Stimulated activated CD8-positive, alpha-beta memory T cell treated with anti-CD3 and anti-CD28 coated beads, Interleukin-7, amount 100 ng/mL, for 4 hours (primary cell): ENCODE data around the gene DPP4.
"Not testable (repeated sequence)": the region's sequence is repeated elsewhere in the genome, so short reads cannot be mapped to it uniquely, and the experiment has no call there.

ENCODE experiments used
- DNase-seq, 2 donors: peaks; one replicate each; pipeline ENCODE4 v3.0.0-alpha.2; 2020; ENCODE audit warnings: low read depth in 2 of 2

DPP4 gene

DNA sequence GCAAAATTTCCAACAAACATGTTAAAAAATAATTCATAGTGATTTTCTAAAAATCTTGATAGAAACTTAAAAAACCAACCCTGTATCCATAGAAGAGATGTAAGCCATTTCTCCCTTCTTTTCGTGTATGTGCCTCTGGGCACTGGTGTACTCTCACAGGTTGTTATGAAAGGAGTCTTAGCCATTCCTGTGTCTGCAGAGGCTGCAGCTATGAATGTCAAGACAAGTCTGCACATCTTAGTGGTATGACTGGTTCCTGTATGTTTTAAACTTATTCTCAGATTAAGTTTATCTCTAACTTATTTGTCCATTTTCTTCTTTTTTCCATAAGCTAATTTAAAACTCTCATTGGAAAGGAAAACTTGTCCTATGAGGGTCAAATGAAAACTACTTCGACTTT is 84.0 kb downstream of the DPP4 start:
- no peak for DNase-seq

DNA sequence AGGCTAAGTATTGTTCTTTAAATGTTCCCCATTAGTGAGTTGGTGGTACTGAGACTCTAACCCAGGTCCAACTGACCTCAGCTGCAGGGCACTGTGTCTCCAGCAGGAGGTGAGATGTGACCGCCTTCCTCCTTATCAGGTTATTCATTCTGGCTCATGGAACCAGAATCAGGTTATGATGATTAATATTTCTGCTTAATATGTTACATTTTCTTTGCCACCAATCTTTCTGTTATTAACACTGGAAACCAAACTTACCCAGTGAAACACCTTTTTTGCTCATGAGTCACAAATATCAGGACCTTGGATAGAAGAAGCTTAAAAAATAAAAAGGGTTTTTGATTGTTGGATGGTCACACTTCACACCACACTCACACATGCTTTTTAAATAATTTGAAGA is 85.4 kb downstream of the DPP4 start:
- DNase-seq: no peak

DNA sequence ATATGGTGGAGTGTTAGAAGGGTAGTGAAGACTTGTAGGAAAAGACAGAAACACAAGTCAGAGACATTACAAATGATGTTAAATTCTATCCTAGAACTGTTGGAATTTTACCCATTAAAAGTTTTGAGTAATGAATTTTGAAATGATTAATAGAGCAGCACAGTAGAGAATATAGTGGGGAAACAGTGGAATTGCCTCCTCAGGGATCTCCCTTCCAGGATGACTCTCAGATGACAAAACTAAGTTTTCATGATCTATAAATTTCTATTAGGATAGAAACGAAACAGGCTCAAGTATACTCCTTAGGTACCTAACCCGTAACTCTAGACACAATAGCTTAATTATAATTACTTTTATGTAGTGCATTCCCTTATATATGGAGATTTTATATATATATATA is 86.7 kb downstream of the DPP4 start:
- no peak for DNase-seq

DNA sequence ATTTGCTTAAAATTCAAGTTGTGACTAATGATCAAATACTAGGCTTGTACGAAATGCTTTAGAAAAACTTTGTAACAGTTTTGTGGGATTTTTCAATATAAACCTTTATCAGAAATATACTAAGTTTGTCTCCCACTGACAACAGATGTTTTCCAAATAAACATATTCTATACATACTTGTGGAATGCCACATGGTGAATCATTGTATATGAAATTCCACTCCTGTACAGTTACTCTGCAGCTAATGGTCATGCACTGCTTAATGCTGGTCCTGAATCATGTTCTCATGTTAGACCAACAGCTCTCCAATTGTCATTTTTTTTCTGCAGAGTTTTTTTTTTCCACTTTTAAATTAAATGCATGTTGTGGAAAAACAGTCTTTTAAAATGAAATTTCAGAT is 90.1 kb downstream of the DPP4 start:
- no peak for DNase-seq

DNA sequence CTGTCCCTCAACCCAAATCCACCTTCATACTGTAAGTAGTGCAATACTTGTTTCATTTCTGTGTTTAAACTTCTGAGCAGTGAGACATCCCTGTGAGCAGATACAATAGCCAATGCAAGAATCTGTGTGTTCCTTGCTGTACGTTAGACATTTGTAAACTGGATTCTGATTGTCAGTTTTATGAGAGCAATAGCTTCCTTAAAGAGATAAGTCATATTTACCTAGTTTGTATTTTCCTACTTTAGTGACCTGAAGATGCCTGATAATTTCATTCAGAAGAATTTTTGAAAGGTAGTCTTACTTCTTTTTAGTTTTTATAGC is 90.7 kb downstream of the DPP4 start:
- no peak for DNase-seq

DNA sequence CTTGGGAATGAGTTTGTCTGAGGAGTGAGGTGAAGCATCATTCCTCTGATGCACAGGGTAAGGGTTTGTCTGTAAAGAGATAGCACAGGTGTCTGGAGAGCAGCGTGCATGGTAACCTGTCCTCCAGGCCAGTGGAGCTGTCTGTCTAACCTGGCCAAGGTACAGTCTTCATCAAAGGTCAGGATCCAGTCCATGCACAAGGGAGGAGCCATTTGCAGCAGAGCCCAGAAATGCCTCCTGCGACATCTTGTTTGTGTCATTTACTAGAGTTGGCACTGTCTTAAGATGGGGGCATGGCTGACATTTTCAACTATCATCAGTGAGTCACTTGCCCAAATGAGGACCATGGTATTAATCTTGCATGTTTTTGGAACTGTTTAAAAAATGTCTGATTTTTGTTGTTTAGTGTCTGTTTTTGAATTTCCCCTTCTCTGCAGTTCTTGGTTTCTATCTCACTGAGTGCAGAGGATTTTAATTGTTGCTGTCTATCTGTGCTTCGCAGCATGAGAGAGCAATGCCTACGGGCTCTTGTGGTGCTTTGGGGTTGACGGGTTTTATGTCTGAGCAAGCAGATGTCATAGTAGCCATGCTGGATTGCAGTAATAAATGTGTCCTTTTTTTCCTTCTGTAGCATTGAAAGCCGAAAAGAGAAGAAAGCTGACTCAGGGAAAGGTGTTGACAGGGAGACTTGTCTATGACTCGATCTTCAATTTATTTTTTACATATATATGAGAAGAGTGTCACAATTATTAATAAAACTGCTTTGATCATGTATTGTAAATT is 91.3 kb downstream of the DPP4 start:
- no peak for DNase-seq

DNA sequence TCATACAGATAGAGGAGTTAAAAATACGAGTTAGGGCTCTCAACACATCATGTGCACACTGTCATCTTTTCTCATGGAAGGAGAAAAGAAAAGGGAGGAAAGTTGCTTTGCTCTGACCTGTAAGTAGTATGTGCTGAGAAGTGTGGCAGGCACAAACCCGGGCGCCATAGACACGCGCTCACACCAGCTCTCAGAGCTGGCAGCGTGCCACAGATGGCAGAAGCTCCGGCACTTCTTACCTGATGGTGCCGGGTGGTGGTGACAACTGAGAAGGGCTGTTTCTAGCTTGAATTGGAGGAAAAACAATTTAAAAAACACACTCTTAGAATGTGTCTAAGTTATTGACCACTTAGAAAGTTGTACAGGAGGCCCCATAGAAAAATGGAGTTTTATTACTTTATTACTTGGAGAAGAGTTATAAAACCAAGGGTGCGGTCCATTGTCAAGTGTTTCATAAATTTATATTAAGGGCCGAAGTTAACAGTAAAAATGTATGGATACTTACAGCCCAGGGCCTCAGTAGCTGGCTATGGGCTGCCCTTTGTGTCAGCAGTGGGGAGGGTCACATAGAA is 92.2 kb downstream of the DPP4 start:
- DNase-seq: no peak

DNA sequence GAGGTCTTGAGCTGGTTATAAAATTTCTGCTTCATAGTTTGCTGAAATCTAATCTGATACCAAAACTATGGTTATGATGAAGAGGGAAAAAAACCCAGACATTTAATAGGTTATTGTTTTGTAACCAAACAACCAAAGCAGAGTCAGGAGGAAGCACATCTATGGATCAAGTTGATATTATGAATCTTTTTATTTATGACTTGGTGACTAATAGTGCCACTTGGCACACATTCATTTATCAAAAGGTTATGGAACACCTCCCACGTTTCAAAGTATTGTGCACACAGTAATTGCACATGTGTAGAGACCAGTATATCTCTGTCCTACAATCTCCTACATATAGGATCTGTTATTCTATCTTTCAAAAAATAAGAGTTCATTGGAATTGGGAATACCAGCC is 93.0 kb downstream of the DPP4 start:
- no peak for DNase-seq

DNA sequence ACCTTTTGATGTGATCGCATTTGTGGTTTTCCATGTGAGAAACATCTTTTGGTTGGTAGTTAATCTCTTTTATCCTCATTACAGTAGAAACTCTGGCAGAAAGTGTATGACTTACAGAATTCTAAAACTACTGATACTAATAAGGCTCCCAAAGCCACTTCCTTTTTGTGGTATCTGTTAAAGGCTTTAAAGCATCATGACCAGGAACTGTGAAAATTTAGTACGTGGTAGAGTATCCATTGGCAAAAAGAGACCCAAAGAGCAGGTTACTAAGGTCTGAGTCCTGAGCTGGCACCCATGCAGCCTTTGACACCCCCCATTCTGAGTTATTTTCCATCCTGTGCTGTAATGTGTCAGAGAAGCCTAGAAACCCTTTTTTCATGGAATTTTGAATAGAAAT is 94.5 kb downstream of the DPP4 start:
- no peak for DNase-seq

DNA sequence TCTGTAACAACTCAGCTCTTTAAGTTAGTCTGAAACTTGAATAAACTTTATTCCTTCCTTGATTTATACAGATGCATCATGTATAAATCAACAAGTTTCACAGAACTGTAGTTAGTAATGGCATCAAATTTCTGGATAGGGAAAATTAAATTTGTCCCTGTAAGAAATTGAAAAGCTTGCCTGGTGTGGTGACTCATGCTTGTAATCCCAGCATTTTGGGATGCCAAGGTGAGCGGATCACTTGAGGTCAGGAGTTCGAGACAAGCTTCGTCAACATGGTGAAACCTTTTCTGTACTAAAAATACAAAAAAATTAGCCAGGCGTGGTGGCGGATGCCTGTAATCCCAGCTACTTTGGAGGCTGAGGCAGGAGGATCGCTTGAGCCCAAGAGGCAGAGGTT is 96.1 kb downstream of the DPP4 start:
- not testable (repeated sequence) for DNase-seq

DNA sequence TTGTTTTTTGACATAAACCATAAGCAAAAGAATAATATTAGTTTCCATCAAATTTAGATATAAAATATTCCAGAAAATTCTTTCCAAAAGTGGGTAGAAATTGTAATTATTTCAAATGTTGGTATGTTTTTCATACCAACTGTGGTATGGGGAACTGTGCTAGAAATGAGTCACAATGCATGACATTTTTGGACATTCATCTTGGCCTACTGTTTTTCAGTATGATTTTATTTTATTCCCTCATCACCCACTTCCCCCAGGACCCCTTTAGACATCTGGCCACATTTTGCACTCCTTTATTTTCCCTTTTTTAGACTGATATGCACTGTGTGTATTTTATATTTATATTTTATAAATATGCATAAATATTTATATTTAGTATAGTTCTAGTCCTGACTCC is 97.1 kb downstream of the DPP4 start:
- DNase-seq: no peak

DNA sequence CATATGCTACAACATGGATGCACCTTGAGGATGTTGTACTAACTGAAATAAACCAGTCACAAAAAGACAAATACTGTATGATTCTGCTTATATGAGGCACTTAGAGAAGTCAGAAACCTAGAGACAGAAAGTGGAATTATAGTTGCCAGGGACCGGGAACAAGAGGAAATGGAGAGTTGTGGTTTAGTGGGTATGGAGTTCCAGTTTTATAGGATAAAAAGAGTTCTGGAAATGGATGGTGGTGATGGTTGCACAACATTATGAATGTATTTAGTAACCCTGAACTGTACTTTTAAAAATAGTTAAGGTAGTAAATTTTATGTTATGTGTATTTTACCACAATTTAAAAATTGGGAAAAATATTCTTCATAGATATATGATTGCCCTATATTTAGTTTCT is 97.7 kb downstream of the DPP4 start:
- no peak for DNase-seq

DNA sequence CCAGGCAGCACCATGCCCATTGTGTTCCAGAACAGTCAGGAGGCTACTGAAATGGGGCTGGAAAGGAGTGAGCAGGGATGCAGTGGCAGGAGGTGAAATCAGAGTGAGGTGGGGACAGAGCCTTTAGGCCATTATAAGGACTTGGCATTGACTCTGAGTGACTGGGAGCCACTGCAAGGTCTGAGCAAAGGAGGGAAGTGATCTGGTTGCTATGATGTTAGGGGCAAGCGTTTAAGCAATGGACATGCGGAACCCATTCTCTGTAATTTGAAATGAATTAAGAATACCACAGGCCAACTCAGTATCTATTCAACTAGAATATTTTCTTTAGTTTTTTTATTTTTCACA is 98.2 kb downstream of the DPP4 start:
- no peak for DNase-seq

DNA sequence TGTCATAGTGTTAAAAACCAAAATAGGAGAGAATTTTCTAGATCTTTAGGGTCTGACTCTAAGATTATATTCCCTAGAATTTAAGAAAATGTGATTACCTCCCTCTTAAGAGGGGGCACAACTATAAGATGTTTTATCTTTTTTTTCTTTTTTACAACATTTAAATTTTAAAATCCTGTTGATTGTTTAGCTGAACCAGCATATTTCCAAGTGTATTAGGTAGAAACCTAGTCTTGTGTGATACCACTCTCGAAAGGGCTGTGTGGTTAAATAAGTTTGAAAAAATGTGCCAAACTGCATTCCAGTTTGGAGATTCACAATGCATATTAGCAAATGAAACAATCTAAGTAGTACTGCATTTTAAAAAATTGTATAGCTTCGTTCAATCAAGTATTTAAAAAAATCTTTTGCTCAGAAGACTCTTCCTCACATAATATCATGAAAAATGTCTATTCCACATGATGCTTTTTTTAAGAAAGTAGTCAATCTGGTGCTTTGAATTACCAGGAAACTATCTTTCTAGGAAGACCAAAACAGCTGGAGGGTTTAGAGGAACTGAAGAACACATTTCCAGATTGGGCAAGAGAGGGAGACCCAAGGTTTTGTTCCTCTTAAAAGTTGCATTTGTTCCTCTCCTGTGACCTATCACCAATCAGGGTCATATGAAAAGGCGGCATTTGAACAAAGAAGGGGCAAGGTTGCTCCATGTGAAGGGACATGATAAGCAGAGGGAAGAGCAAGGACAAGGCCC is 98.8 kb downstream of the DPP4 start:
- no peak for DNase-seq

DNA sequence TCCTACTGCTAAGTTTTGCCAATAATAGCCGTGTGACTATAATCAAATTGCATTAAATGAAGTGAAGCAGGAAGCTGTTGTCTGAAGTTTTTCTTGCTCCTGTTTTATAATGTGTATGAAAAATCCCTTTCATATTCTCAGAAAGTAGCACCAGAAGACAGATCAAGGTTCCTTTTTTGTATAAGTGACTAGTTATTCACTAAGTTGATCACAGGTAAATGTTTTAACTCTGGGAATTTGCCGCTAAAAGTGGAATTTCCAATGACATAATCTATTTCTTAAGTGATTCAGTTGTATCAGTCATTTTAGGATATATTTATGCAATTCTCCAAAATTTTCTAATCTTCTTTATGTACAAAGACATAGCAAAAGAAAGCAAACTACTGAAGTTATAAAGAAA is 99.6 kb downstream of the DPP4 start:
- no peak for DNase-seq

DNA sequence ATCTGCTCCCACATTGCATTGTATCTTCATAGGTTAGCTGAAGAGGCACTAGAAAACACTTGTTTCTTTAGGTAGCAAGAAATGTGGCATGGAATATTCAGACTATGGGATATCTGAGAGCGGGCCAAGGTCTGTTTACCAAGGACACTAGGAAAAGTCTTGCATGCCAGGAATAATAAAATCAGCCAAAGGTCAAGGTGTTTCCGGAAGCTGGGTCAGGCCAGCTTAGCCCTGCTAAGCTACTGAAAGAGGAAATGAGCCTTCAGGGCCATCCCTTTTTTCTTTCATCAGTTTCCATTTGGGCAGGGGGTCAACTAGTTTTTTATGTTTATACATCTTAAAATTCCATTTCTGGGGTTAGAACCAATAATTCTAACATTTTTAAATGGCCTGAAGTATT is 101.1 kb downstream of the DPP4 start:
- no peak for DNase-seq

DNA sequence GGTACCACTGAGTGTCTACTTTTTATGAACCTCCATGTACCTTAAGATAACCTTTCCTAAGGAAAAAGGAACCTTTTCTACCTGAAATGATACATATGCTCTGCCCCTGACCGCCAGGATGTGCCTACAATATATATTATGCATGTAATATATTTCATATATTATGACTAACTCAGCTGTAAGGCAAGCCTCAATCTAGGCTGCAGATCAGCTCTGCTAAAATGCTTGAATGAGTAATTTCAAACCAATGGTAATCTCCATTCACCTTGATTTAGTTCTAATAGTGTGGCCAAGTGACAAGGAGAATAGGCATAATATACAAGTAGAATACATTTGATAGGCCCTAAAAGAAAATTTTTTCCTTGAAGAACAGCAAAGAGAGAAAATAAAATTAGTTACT is 101.8 kb downstream of the DPP4 start:
- DNase-seq: no peak

DNA sequence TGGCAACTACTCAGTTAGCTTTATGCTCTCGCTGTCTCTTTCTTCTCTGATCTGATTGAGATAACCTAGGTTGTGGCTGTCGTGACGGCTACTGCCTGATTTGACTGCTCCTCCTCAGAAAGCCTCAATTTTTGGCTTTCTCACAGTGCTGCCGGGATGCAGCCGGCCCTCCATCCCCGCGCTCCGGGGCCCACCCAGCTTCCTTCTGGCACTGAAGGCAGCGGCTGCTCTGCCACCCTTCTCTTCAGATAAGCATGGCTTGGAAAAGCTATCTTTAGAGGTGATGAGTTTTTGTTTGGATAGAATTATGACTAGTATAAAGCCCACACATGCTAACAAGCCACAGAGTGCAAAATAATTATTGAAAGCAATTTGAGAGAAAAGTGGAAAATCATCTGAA is 102.5 kb downstream of the DPP4 start:
- DNase-seq: no peak

DNA sequence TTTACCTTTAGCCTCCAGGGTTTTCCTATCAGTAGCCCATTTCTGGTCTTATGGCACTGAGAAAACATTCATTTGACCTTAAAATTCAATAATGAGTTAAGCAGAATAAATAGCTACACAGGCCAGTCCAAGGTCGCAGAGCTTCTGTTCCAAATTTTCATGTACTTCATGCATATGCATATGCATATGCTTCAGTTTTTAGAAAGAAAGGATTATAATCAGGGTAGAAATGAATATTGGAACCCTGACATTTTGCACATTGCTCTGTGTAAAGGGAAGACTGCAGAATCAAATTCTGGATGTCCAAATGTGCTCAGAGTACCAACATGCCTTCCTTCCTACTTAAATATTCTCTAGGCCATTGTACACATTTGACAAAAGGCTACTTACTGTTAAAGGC is 104.9 kb downstream of the DPP4 start:
- no peak for DNase-seq

DNA sequence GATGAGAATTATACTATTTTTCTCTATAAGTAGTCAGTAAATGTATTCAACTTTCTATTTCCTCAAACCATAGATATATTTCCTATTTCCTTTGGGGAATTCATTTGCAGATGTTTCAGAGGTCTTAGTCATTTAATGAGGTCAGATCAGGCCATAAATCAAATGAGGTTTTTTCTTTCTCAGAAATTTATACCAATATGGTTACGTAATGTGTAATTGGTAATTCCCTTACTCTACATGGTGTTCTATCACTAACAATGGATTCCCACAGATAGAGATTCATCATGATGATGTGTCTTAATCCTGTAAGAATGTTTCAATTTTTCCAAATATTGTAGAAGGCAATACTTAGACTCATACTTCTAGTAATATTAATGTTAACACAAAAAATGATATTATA is 108.0 kb downstream of the DPP4 start:
- DNase-seq: no peak

DNA sequence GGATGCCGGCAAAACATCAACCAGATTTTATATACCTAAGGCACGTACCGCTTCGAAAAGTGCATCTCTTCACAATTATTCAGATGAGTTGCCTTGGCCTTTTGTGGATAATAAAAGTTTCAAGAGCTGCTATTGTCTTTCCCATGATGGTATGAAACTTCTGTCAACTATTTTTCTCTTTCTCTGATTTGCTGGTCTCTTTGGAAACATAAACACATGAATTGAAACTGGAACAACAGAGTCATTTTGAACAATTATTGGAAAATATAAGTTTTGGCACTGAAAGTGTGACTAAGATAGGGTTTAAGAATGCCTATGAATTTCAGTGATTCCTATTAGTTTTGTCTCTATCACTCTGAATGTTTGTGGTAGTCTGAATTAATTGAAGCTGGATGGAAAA is 109.9 kb downstream of the DPP4 start:
- DNase-seq: no peak

DNA sequence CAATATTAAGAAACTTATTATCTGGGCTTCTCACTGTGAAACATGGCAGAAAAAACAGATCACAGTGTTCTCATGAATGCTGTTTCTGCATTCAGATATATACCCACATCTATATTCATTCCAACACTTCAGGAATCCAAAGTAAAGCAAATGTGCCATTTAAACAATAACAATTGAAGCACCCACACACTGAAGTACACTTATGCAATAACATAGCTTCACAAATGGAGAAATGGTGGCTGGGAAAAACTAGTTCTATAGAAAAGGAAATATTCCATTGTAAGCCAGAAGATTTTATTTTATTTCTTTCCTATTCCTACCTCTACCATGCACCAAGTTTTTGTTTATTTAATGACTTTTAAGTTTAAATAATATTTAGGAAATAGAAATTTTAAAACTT is 111.9 kb downstream of the DPP4 start:
- DNase-seq: no peak

DNA sequence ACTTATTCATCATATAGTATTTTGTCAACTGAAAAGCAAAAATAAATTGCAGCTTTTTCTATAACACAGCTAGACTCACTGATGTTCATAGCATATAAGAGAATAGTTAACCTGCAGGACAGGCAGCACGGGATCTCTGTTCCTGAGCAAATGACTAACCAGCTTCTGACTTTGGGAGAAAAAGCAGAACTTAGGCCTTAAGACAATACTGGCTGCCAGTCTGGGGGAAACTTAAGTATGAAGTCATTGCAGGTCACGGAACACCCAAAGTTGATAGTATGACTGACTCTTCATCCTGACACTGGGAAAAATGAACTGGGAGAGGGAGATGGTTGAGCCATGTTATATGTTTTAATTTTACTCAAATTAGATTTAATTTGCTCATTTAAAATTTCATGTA is 113.0 kb downstream of the DPP4 start:
- no peak for DNase-seq

DNA sequence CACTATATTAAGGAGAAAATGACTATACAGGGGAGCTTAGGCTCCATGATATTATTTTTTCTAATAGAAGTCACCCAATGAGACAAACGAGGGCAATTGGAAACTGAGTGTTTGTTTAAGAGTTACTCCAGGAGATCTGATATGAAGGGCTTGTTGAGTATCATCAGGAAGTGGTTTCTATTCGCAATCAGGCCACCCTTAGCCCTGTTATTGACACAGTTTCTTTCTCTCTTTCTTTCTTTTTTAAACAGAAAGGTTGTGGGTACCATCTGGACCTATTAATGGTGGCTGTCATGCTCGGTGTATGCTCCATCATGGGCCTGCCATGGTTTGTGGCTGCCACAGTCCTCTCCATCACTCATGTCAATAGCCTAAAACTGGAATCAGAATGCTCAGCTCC is 117.3 kb downstream of the DPP4 start:
- DNase-seq: no peak
